Measurements from ENCODE around the gene AVPR1B. TPM values are rescaled to one million over a fixed set of nuclear protein-coding genes. Genes with fewer than 3 reads are reported as not detected.

AVPR1B gene
- total and polyA plus RNA-seq, 2 of the 13 experiments (the other 11 are each of a cell fraction or from before 2014, with no cell fraction given): 0.05 TPM; not detected in 1

DNA sequence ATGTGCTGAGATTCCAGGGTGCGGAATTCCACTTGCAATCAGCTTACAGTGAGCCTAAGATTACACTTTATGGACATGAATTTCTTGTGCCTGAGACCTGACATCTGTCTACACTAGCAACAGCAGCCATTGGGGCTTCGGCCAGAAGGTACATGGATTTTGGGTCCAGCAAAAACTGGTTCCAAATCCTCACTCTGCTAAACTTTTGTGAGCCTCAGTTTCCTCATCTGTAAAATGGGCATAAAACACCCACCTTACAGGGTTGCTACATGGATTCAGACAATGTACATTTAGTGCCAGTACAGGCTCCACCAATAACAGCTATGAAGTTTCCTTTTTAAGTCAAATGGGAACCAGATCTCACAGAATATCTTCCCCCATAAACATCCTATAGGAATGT lies 33.4 kb downstream of the AVPR1B start:
- in situ Hi-C loops (cut with HindIII; ENCODE audit: extremely low pct_ligation_motif_present, low pct_unique_long_range_greater_than_20kb): no loop called here
- intact Hi-C loops (cut with micrococcal nuclease; ENCODE audit: unreplicated experiment): no loop called here
- Histone ChIP-seq H3K9me3 (ENCODE audit: low read length) (no peaks in the 10 kb centered on the region), H4K20me1 (ENCODE audit: insufficient read depth, low read length) (no peaks in the 10 kb centered on the region), H3K79me2 (ENCODE audit: insufficient read depth, low read length) (no peaks in the 10 kb centered on the region), H3K4me3 (replicated peaks in 1 of 3; ENCODE audit: insufficient read depth in 1 of 3, low read depth in 2 of 3, low read length in 3 of 3) (no peak overlapping the region), H3K27me3 (ENCODE audit: control insufficient read depth in 1 of 2, insufficient read depth in 2 of 2, low read length in 2 of 2) (no peaks in the 10 kb centered on the region), H3K27ac (ENCODE audit: extremely low read length, insufficient read depth, low read length) (no peak overlapping the region), H3K9ac (ENCODE audit: insufficient read depth, low read depth, low read length) (no peak overlapping the region), H3K4me2 (ENCODE audit: low read depth, low read length) (no peak overlapping the region), H3K4me1 (ENCODE audit: insufficient read depth, low read length) (no peaks in the 10 kb centered on the region), H3K36me3 (replicated peaks in 1 of 2; ENCODE audit: control insufficient read depth in 1 of 2, insufficient read depth in 2 of 2, low read length in 2 of 2) (no peaks in the 10 kb centered on the region), H2AFZ (ENCODE audit: low read length) (no peak overlapping the region)
- ATAC-seq (no peak), FAIRE-seq (no peak), DNase-seq (ENCODE audit: low spot score) (no peak)
- BruUV-seq (replicated peaks): no TSS peak
- no peak for TF ChIP-seq ZNF138 (CRISPR knock-in tag; IDR thresholded peaks at IDR 0.05; ENCODE audit: low read depth)
- TF ChIP-seq ZNF10 (CRISPR knock-in tag; IDR thresholded peaks at IDR 0.05; ENCODE audit: borderline replicate concordance, low read depth): no peak
- TF ChIP-seq CHD4 (IDR thresholded peaks at IDR 0.05; ENCODE audit: borderline replicate concordance, low read length): 0 out of 2 replicates have a peak, but pooled peaks have one; percentile 36
- no peak for TF ChIP-seq TMF1 (CRISPR knock-in tag; IDR thresholded peaks at IDR 0.05; ENCODE audit: low read depth)
- no peak for TF ChIP-seq IRF2 (CRISPR knock-in tag; IDR thresholded peaks at IDR 0.05)
- TF ChIP-seq ZNF605 (CRISPR knock-in tag; IDR thresholded peaks at IDR 0.05): no peak
- no peak for TF ChIP-seq HOXA3 (CRISPR knock-in tag; IDR thresholded peaks at IDR 0.05)
- peak; percentile 88 for TF ChIP-seq ZNF629 (CRISPR knock-in tag; conservative IDR thresholded peaks at IDR 0.05)
- TF ChIP-seq HNRNPLL (IDR thresholded peaks at IDR 0.05; ENCODE audit: low read depth, low read length, poor library complexity, severe bottlenecking): no peak
- no peak for TF ChIP-seq ZNF83 (CRISPR knock-in tag; IDR thresholded peaks at IDR 0.05; ENCODE audit: borderline replicate concordance)
- TF ChIP-seq, protein P1, sequence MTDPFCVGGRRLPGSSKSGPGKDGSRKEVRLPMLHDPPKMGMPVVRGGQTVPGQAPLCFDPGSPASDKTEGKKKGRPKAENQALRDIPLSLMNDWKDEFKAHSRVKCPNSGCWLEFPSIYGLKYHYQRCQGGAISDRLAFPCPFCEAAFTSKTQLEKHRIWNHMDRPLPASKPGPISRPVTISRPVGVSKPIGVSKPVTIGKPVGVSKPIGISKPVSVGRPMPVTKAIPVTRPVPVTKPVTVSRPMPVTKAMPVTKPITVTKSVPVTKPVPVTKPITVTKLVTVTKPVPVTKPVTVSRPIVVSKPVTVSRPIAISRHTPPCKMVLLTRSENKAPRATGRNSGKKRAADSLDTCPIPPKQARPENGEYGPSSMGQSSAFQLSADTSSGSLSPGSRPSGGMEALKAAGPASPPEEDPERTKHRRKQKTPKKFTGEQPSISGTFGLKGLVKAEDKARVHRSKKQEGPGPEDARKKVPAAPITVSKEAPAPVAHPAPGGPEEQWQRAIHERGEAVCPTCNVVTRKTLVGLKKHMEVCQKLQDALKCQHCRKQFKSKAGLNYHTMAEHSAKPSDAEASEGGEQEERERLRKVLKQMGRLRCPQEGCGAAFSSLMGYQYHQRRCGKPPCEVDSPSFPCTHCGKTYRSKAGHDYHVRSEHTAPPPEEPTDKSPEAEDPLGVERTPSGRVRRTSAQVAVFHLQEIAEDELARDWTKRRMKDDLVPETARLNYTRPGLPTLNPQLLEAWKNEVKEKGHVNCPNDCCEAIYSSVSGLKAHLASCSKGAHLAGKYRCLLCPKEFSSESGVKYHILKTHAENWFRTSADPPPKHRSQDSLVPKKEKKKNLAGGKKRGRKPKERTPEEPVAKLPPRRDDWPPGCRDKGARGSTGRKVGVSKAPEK (CRISPR knock-in tag; IDR thresholded peaks at IDR 0.05; ENCODE audit: borderline replicate concordance): no peak
- TF ChIP-seq ZFP62 (CRISPR knock-in tag; IDR thresholded peaks at IDR 0.05): no peak
- TF ChIP-seq CCDC6 (CRISPR knock-in tag; IDR thresholded peaks at IDR 0.05): no peak
- 100% methylated on average over 2 of the region's 2 CpGs for WGBS (ENCODE audit: low lambda C conversion rate)
- ChIA-PET CTCF (ENCODE audit: low intra/inter-chr PET ratio, low total read pairs) (no interaction called here), POLR2A (no interaction called here)
